HepG2 (cell line): ENCODE results near the gene SEH1L. TPM values are rescaled to one million over a fixed set of nuclear protein-coding genes. Genes with fewer than 3 reads are reported as not detected.

Experiments
- ASH2L ChIP-seq: fragments of 300-600, 200-600 bp; sonication (generic); IDR thresholded peaks from 2 replicates; pipeline ENCODE4 v1.7.0; 2017; ENCODE audit warnings: low read depth, mild to moderate bottlenecking, moderate library complexity, mixed read lengths, low read length; ENCODE audit not compliant: insufficient read length
- ATF1 ChIP-seq: IDR thresholded peaks from 2 replicates; pipeline ENCODE4 v1.6.1; 2016; ENCODE audit warnings: mild to moderate bottlenecking, control low read depth
- FOXJ3 ChIP-seq: sonication (generic); formaldehyde crosslinking; IDR thresholded peaks from 2 replicates; pipeline ENCODE4 v1.4.0; 2020; ENCODE audit warnings: missing genetic modification reagents, mild to moderate bottlenecking, borderline replicate concordance
- GABPA ChIP-seq, 2 experiments: IDR thresholded peaks; 2 replicates each; pipeline ENCODE4 v1.6.1; 2011 to 2016; ENCODE audit warnings: low read depth in 2 of 2, low read length in 1 of 2, missing biosample characterization in 1 of 2, missing genetic modification characterization in 1 of 2
- HMGXB4 ChIP-seq, 2 experiments: sonication (generic) in 1 of 2; formaldehyde crosslinking in 1 of 2; IDR thresholded peaks; 2 replicates each; pipeline versions ENCODE4 v1.4.0 to v1.6.1; 2018 to 2020; ENCODE audit warnings: missing genetic modification reagents in 2 of 2, borderline replicate concordance in 1 of 2, low read depth in 1 of 2, mild to moderate bottlenecking in 1 of 2, missing biosample characterization in 1 of 2
- ISL2 ChIP-seq: sonication (generic); formaldehyde crosslinking; IDR thresholded peaks from 2 replicates; pipeline ENCODE4 v1.5.0; 2020; ENCODE audit warnings: missing genetic modification reagents
- MEIS1 ChIP-seq: sonication (generic); formaldehyde crosslinking; IDR thresholded peaks from 2 replicates; pipeline ENCODE4 v1.9.0; 2021; ENCODE audit warnings: mild to moderate bottlenecking, missing genetic modification reagents, moderate library complexity, borderline replicate concordance
- NFE2 ChIP-seq: sonication (generic); formaldehyde crosslinking; IDR thresholded peaks from 2 replicates; pipeline ENCODE4 v1.4.0; 2020; ENCODE audit warnings: missing genetic modification reagents
- NKX3-1 ChIP-seq: sonication (generic); formaldehyde crosslinking; IDR thresholded peaks from 2 replicates; pipeline ENCODE4 v1.5.0; 2020; ENCODE audit warnings: missing genetic modification reagents
- POLR2A ChIP-seq, 2 experiments: IDR thresholded peaks; 2 replicates each; pipeline ENCODE4 v1.6.1; 2011; ENCODE audit warnings: low read depth in 2 of 2, low read length in 2 of 2, mild to moderate bottlenecking in 1 of 2, moderate library complexity in 1 of 2; ENCODE audit not compliant: insufficient read depth in 1 of 2
- SALL1 ChIP-seq: sonication (generic); formaldehyde crosslinking; IDR thresholded peaks from 2 replicates; pipeline ENCODE4 v1.8.0; 2022; ENCODE audit warnings: mild to moderate bottlenecking, missing genetic modification reagents
- SRSF1 ChIP-seq: fragments of 200-400 bp; formaldehyde crosslinking; optimal IDR thresholded peaks from 2 replicates; pipeline ENCODE3; 2017; ENCODE audit warnings: mild to moderate bottlenecking, low read depth, low read length, moderate library complexity
- TEAD3 ChIP-seq: optimal IDR thresholded peaks from 2 replicates; pipeline ENCODE3; 2016; ENCODE audit warnings: borderline replicate concordance
- ZBTB10 ChIP-seq: sonication (generic); formaldehyde crosslinking; IDR thresholded peaks from 2 replicates; pipeline ENCODE4 v1.4.0; 2020; ENCODE audit warnings: missing genetic modification reagents, borderline replicate concordance
- ZFP1 ChIP-seq: IDR thresholded peaks from 2 replicates; pipeline ENCODE4 v1.6.1; 2016
- ZFP91 ChIP-seq: sonication (generic); formaldehyde crosslinking; IDR thresholded peaks from 2 replicates; pipeline ENCODE4 v1.9.0; 2022; ENCODE audit warnings: missing genetic modification reagents, mild to moderate bottlenecking, borderline replicate concordance
- ZNF235 ChIP-seq: sonication (generic); formaldehyde crosslinking; IDR thresholded peaks from 2 replicates; pipeline ENCODE4 v1.8.1; 2023; ENCODE audit warnings: mild to moderate bottlenecking, missing genetic modification reagents, borderline replicate concordance
- ZNF503 ChIP-seq: sonication (generic); formaldehyde crosslinking; IDR thresholded peaks from 2 replicates; pipeline ENCODE4 v1.4.0; 2020; ENCODE audit warnings: missing genetic modification reagents
- ZNF556 ChIP-seq: sonication (generic); formaldehyde crosslinking; IDR thresholded peaks from 2 replicates; pipeline ENCODE4 v1.4.0; 2020; ENCODE audit warnings: mild to moderate bottlenecking, missing genetic modification reagents, borderline replicate concordance
- polyA plus RNA-seq, 8 experiments: library from polyadenylated mRNA; depleted of rRNA in 3 of 8; stranded (reverse) in 7 of 8; unstranded in 1 of 8; fragments of >200 nt; fragmentation: Illumina TruSeq in 4 of 8; extraction: Trizol in 4 of 8; gene quantifications; 2 replicates each; pipeline versions ENCODE4 v1.2.1 to v1.2.3, GENCODE V29; 2011 to 2016; ENCODE audit warnings: low read depth in 4 of 8, missing spikeins in 1 of 8, mixed read lengths in 1 of 8; ENCODE audit not compliant: insufficient read depth in 1 of 8
- total RNA-seq, 5 experiments: library from RNA; depleted of rRNA; stranded (reverse); fragments of >200 nt; fragmentation: Illumina TruSeq; extraction: Trizol; gene quantifications; 2 replicates each; pipeline ENCODE4 v1.2.3, GENCODE V29; 2016; ENCODE audit warnings: low read depth in 1 of 5

Gene SEH1L
- total and polyA plus RNA-seq, 2 of the 13 experiments (the other 11 are each of a cell fraction or from before 2014, with no cell fraction given) = 59.6 to 63.5 TPM

GRCh38 chr18:12946549-12947284 lies 1.1 kb upstream of the SEH1L start (continued):
- TF ChIP-seq ZNF235 (CRISPR knock-in tag) = no peak
- 0 out of 2 replicates have a peak, but pooled peaks have one; percentile 48 for TF ChIP-seq ZNF556 (CRISPR knock-in tag)
- TF ChIP-seq POLR2A (IDR thresholded peaks at IDR 0.05; ENCODE audit: insufficient read depth in 1 of 2, low read depth in 2 of 2, low read length in 2 of 2) = peak in 1 of 2 experiments; percentile 75; a peak in 2 of 4 replicates
- peak; percentile 99 for TF ChIP-seq TEAD3 (CRISPR knock-in tag)
- TF ChIP-seq ATF1 (CRISPR knock-in tag) = peak; percentile 18; the same call in 1 of the 2 replicates
- no peak for TF ChIP-seq ZBTB10 (CRISPR knock-in tag)
- TF ChIP-seq NKX3-1 (CRISPR knock-in tag) = peak; percentile 66; the same call in 1 of the 2 replicates
- no peak for TF ChIP-seq NFE2 (CRISPR knock-in tag)
- TF ChIP-seq MEIS1 = peak; percentile 53
- no peak for TF ChIP-seq GABPA (IDR thresholded peaks at IDR 0.05; ENCODE audit: low read depth, low read length)
- TF ChIP-seq GABPA (CRISPR knock-in tag; IDR thresholded peaks at IDR 0.05; ENCODE audit: low read depth) = peak; percentile 10
- TF ChIP-seq ZNF503 (CRISPR knock-in tag) = 0 out of 2 replicates have a peak, but pooled peaks have one; percentile 43
- 0 out of 2 replicates have a peak, but pooled peaks have one; percentile 32 for TF ChIP-seq ISL2 (CRISPR knock-in tag)
- TF ChIP-seq SRSF1 = peak; percentile 54
- peak; percentile 4; the same call in 1 of the 2 replicates for TF ChIP-seq SALL1 (CRISPR knock-in tag)
- peak; percentile 33; the same call in 1 of the 2 replicates for TF ChIP-seq FOXJ3 (CRISPR knock-in tag)
- TF ChIP-seq ZFP1 (CRISPR knock-in tag) = no peak
- TF ChIP-seq ZFP91 (CRISPR knock-in tag) = peak; percentile 63; the same call in 1 of the 2 replicates
- peak; percentile 69 for TF ChIP-seq ASH2L
- TF ChIP-seq HMGXB4 (CRISPR knock-in tag; IDR thresholded peaks at IDR 0.05; ENCODE audit: borderline replicate concordance in 1 of 2, low read depth in 1 of 2) = peak in 1 of 2 experiments; percentile 73; a peak in 2 of 4 replicates
